Activated T-helper 1 cell treated with anti-CD3 and anti-CD28 coated beads, Interleukin-12 subunit alpha, Interleukin-12 subunit beta, Interleukin-2, Interleukin-4 antibody, amounts not matched to agents 30 ng/mL and 10 ng/mL and 1 ng/mL, durations not matched to agents 14 hours and 24 hours and 36 hours (primary cell): ENCODE results near the gene PPIE. TPM values are rescaled to one million over a fixed set of nuclear protein-coding genes. Genes with fewer than 3 reads are reported as not detected.

Experiments used
- DNase-seq: peaks from one replicate; pipeline ENCODE4 v3.0.0; 2021; ENCODE audit warnings: low spot score
- H3K27ac Mint-ChIP-seq: one replicate; pipeline ENCODE4 v1.8.0; 2021; ENCODE audit warnings: mild to moderate bottlenecking, mixed read lengths
- H3K27me3 Mint-ChIP-seq: one replicate; pipeline ENCODE4 v1.8.0; 2022; ENCODE audit warnings: mild to moderate bottlenecking, moderate library complexity, mixed read lengths; ENCODE audit not compliant: insufficient read depth
- H3K36me3 Mint-ChIP-seq: one replicate; pipeline ENCODE4 v1.8.0; 2021; ENCODE audit warnings: low read depth, mixed read lengths
- H3K4me1 Mint-ChIP-seq: one replicate; pipeline ENCODE4 v1.8.0; 2021; ENCODE audit warnings: low read depth, mixed read lengths
- H3K4me3 Mint-ChIP-seq: one replicate; pipeline ENCODE4 v1.8.0; 2021; ENCODE audit warnings: mild to moderate bottlenecking, moderate library complexity, mixed read lengths
- H3K9me3 Mint-ChIP-seq: one replicate; pipeline ENCODE4 v1.8.0; 2021; ENCODE audit warnings: mixed read lengths
- intact Hi-C: fragments of 100-400 bp; cut with micrococcal nuclease; formaldehyde crosslinking; loops from one replicate; pipeline ENCODE4 v1.15.1; 2024
- total RNA-seq: library from RNA; stranded (reverse); gene quantifications from 2 replicates; pipeline ENCODE4 v1.2.3, GENCODE V29; 2022

The PPIE gene
- total RNA-seq, 1 donor from 2014 or later, result 68.1 TPM

- Mint-ChIP-seq H3K27ac (no peak overlapping the region), H3K4me3 (no peak overlapping the region), H3K27me3 (peaks cover 18% of the 10 kb centered on the region), H3K4me1 (peaks cover 13% of the 10 kb centered on the region), H3K36me3 (no peaks in the 10 kb centered on the region), H3K9me3 (no peaks in the 10 kb centered on the region)
- intact Hi-C loops, result no loop called here
- DNase-seq, result no peak
These were observed 39.3 kb upstream of the PPIE start for GRCh38 chr1:39699419-39699818.

DNA sequence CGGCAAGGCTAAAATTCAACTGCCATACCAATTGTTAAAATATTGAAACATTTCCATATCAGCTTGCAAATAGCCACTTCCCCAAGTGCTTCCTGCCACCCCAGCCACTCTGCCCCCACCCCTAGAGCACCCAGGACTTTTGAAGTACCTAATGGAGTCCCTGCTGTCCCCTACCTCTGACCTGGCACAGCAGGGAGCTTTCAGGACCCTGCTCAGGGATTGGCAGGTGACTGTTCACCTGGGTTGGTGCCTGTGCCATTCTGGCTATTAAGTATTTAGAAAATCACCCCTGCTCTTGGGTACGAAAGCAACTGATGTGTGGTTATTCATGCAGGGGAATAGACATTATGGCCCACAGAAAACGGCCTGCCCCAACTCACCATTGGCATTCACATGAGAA lies 38.3 kb upstream of the PPIE start:
- Mint-ChIP-seq H3K27me3 (peaks cover 19% of the 10 kb centered on the region), H3K4me1 (peaks cover 3% of the 10 kb centered on the region), H3K4me3 (no peak overlapping the region), H3K36me3 (no peaks in the 10 kb centered on the region), H3K27ac (no peak overlapping the region), H3K9me3 (no peaks in the 10 kb centered on the region)
- intact Hi-C loops, result no loop called here
- DNase-seq, result no peak

DNA sequence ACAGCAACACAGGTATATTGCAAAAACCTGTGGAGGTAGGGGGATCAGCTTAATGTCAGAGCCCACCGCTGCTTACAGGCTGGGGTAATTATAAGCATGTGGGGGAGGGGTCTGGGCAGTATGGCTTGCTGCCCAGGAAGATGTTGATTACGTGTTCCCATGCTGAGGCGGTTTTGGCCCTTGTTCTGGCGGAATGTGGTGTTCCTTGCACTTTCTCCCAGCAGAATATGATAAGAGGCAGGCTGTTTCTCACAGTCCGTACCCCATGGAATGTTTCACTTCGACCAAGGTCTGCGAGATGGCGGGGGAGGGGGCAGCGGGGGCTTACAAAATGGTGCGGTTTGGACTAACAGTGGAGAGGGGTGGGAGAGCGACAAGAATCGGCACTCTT lies 37.6 kb upstream of the PPIE start:
- Mint-ChIP-seq H3K27ac (no peak overlapping the region), H3K4me1 (no peaks in the 10 kb centered on the region), H3K9me3 (no peaks in the 10 kb centered on the region), H3K27me3 (peaks cover 15% of the 10 kb centered on the region), H3K4me3 (no peak overlapping the region), H3K36me3 (no peaks in the 10 kb centered on the region)
- DNase-seq, result no peak
- intact Hi-C loops, result no loop called here

- Mint-ChIP-seq H3K9me3 (no peaks in the 10 kb centered on the region), H3K4me1 (no peaks in the 10 kb centered on the region), H3K27ac (no peak overlapping the region), H3K4me3 (no peak overlapping the region), H3K27me3 (peaks cover 11% of the 10 kb centered on the region), H3K36me3 (no peaks in the 10 kb centered on the region)
- intact Hi-C loops, result no loop called here
- no peak for DNase-seq
These were observed 33.9 kb upstream of the PPIE start for GRCh38 chr1:39704757-39705156.

DNA sequence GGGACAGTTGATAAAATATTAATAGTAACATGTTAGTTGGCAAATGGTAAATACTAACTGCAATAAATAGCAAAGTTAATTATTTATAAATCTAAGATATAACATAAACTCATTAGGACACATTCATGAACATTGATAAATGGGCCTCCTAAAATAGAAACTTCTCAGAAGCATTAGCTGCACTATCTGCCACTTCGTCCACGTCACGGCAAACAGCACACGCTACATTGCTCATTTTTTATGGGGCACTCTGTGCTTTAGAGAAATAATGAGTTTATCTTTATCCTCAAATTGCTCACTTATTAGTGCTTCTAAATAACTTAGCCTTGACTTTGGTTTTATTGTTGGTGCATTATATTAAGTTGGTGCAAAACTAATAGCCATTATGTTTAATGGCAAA lies 31.2 kb upstream of the PPIE start:
- no peak overlapping the region for H3K27ac Mint-ChIP-seq
- H3K9me3 Mint-ChIP-seq, result no peaks in the 10 kb centered on the region
- intact Hi-C loops, result no loop called here
- no peak overlapping the region for H3K4me3 Mint-ChIP-seq
- no peaks in the 10 kb centered on the region for H3K4me1 Mint-ChIP-seq
- H3K36me3 Mint-ChIP-seq, result no peaks in the 10 kb centered on the region
- DNase-seq, result no peak
- peaks cover 10% of the 10 kb centered on the region for H3K27me3 Mint-ChIP-seq

DNA sequence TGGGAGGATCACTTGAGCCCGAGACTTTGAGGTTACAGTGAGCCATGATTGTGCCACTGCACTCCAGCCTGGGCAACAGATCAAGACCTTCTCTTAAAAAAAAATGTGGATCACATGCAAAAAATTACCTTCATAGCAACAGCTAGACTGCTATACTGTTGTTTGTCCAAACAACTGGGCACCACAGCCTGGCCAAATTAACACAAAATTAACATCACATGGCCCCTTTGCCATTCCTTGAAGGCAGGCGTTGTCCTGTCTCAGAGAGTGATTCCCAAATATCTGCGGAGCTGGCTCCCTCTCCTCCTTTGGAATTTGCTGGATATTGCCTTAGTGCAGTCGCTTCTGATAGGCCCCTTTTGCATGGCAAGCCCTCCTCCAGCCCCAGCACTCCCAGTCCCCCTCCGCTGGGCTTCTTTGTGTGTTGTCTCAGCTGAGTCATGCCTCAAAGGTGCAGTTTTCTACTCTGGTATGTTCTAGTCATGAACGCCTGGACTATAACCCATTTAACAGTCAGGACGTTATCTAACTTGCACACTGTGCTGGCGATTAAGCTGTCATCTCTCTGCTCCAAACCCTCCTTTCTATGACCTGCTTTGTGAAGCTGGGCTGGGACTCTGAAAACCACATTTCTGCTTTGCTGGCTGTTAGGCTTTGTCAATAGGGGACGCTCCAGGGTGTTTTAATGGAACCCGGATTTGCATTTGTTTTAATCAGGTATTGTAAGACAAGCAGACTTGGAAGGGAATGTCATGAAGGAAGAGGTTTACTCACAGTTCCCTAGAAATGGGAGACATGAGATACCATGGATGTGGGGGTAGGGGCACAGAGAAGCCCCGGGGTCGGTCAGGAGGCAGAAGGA lies 27.3 kb upstream of the PPIE start:
- Mint-ChIP-seq H3K27me3 (peaks cover 19% of the 10 kb centered on the region), H3K27ac (no peak overlapping the region), H3K36me3 (no peaks in the 10 kb centered on the region), H3K9me3 (no peaks in the 10 kb centered on the region), H3K4me1 (no peaks in the 10 kb centered on the region), H3K4me3 (no peak overlapping the region)
- intact Hi-C loops, result loop anchor here (10.0 kb wide), 1 partner anchor 607 kb away; no protein-coding TSS in a partner anchor
- DNase-seq, result no peak

GRCh38 chr1:39711966-39712340 lies 26.7 kb upstream of the PPIE start:
- no peak for DNase-seq
- H3K36me3 Mint-ChIP-seq, result no peaks in the 10 kb centered on the region
- H3K4me1 Mint-ChIP-seq, result no peaks in the 10 kb centered on the region
- intact Hi-C loops, result loop anchor here (10.0 kb wide), 1 partner anchor 607 kb away; no protein-coding TSS in a partner anchor
- no peak overlapping the region for H3K27ac Mint-ChIP-seq
- no peak overlapping the region for H3K4me3 Mint-ChIP-seq
- H3K27me3 Mint-ChIP-seq, result peaks cover 25% of the 10 kb centered on the region
- no peaks in the 10 kb centered on the region for H3K9me3 Mint-ChIP-seq

GRCh38 chr1:39713557-39713956 lies 25.1 kb upstream of the PPIE start:
- intact Hi-C loops, result loop anchor here (10.0 kb wide), 1 partner anchor 609 kb away; no protein-coding TSS in a partner anchor
- no peak for DNase-seq
- Mint-ChIP-seq H3K27me3 (peaks cover 39% of the 10 kb centered on the region), H3K4me1 (no peaks in the 10 kb centered on the region), H3K9me3 (no peaks in the 10 kb centered on the region), H3K27ac (no peak overlapping the region), H3K36me3 (no peaks in the 10 kb centered on the region), H3K4me3 (no peak overlapping the region)

DNA sequence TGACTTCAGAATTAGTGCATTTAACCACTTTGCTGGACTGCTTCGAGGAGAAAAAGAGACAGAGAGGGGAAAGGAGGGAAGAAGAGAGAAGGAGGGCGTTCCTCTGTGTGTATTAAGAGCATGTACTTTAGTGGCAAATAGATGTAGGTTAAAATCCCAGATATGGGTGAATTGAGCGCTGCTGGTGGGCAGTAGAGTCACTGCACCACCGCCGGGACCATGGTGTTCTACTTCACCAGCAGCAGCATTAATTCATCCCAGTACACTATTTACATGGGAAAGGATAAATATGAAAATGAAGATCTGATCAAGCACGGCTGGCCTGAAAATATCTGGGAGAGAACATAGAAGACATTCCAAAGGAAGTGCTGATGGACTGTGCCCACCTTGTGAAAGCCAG lies 20.9 kb upstream of the PPIE start:
- no peaks in the 10 kb centered on the region for H3K36me3 Mint-ChIP-seq
- H3K27ac Mint-ChIP-seq, result no peak overlapping the region
- intact Hi-C loops, result loop anchor here (10.0 kb wide), 1 partner anchor 613 kb away; no protein-coding TSS in a partner anchor
- no peak for DNase-seq
- no peaks in the 10 kb centered on the region for H3K4me1 Mint-ChIP-seq
- peaks cover 52% of the 10 kb centered on the region for H3K27me3 Mint-ChIP-seq
- no peak overlapping the region for H3K4me3 Mint-ChIP-seq
- no peaks in the 10 kb centered on the region for H3K9me3 Mint-ChIP-seq

DNA sequence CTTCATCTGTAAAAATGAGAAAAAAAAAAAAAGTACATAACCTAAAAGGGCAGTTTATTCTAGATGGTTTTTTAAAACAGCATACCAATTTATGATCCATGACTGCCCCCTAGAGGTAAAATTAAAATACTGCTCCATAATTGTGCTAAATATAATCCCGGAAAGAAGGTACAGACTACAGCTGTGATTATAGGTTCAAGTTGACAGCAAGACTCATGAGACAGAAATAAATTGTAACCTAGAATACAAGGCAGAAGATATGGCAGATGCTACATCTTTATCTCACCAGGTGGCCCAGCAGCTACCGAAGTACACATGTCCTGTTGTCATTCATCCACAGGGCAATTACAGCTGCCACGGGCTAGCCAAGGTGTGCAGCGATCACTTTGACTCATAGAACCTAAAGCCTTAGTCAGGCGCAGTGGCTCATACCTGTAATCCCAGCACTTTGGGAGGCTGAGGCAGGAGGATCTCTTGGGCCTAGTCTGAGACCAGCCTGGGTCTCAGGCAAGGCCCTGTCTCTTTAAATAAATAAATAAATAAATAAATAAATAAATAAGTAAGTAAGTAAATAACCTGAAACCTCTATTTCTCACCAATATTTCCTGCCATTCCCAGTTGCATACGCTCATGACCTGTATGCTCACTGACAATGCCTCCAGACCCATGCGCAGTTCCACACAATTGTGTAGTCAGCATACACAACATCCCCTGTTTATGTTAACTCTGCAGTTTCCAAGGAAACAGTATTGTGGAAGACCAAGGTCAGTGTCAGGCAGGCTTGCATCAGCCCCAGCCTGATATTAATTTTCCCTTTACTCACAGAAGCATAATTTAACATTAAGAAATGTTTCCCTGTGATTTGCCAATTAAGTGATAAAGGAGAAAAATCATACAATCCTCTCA lies 18.3 kb upstream of the PPIE start:
- intact Hi-C loops, result loop anchor here (1.0 to 10.0 kb wide), 5 partner anchors 48 to 316 kb away; partner anchors contain the start of gene NT5C1A

DNA sequence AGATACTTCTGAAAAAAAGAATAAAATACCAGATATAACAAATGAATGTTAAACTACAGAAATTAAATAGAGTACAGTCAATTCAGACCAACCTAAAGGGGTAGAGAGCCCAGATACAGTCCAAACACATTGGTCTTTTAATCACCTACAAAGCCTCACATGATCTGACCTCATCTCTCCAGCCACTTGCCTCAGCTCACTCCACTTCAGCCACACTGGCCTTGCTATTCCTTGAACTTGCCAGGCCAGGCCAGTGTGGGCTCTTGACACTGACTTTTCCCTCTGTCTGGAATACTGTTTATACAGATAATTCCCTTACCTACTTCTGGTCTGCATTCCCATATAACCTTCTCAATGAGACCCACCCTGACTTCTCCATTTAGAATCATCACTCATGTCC lies 17.0 kb upstream of the PPIE start:
- H3K9me3 Mint-ChIP-seq, result no peaks in the 10 kb centered on the region
- intact Hi-C loops, result loop anchor here (2.0 to 10.0 kb wide), 2 partner anchors 63 to 317 kb away; no protein-coding TSS in a partner anchor
- peaks cover 1% of the 10 kb centered on the region for H3K4me1 Mint-ChIP-seq
- peaks cover 57% of the 10 kb centered on the region for H3K27me3 Mint-ChIP-seq
- no peaks in the 10 kb centered on the region for H3K36me3 Mint-ChIP-seq
- no peak overlapping the region for H3K27ac Mint-ChIP-seq
- no peak for DNase-seq
- H3K4me3 Mint-ChIP-seq, result no peak overlapping the region

More for the DNA sequence above, 18.3 kb upstream of the PPIE start:
- no peak overlapping the region for H3K27ac Mint-ChIP-seq
- H3K36me3 Mint-ChIP-seq, result no peaks in the 10 kb centered on the region
- peaks cover 55% of the 10 kb centered on the region for H3K27me3 Mint-ChIP-seq
- H3K4me3 Mint-ChIP-seq, result no peak overlapping the region
- H3K4me1 Mint-ChIP-seq, result no peaks in the 10 kb centered on the region
- no peak for DNase-seq
- no peaks in the 10 kb centered on the region for H3K9me3 Mint-ChIP-seq

DNA sequence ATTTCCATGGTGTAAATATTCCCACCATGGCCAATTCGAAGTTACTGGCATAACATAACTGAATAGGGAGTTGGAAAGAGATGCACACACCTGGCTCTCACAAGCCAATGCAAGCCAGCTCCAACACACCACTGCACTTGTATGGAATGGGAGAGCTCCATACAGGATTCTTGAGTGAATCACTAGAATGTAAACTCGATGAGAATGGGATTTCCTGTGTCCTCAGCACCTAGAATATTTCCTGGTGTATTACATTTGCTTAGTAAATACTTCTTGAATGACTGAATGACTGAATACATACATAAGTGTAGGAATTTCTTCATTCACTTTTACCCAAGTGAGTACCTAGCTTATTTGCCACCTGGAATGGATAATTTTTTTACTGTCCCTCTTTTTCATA lies 16.2 kb upstream of the PPIE start:
- no peak overlapping the region for H3K27ac Mint-ChIP-seq

DNA sequence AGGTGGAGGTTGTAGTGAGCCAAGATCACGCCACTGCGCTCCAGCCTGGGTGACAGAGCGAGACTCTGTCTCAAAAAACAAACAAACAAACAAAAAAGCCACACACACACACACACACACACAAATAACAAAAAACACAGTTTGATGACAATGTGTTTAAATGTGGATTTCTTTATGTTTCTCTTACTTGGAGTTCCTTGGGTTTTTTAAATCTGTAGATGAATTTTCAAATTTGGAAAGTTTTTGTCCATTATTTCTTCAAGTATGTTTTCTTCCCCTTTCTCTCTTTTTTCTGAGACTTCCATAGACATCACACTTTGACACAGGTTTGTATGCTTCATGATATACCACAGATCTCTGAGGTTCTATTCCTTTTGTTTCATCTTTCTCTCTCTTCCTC lies 12.1 kb upstream of the PPIE start:
- peaks cover 31% of the 10 kb centered on the region for H3K4me1 Mint-ChIP-seq
- no peak overlapping the region for H3K4me3 Mint-ChIP-seq
- H3K27me3 Mint-ChIP-seq, result peaks cover 38% of the 10 kb centered on the region
- H3K27ac Mint-ChIP-seq, result no peak overlapping the region
- DNase-seq, result no peak
- intact Hi-C loops, result loop anchor here (10.0 kb wide), 1 partner anchor 322 kb away; no protein-coding TSS in a partner anchor
- H3K9me3 Mint-ChIP-seq, result no peaks in the 10 kb centered on the region
- H3K36me3 Mint-ChIP-seq, result no peaks in the 10 kb centered on the region

More for the DNA sequence above, 16.2 kb upstream of the PPIE start:
- Mint-ChIP-seq H3K4me1 (peaks cover 9% of the 10 kb centered on the region), H3K9me3 (no peaks in the 10 kb centered on the region), H3K27me3 (peaks cover 53% of the 10 kb centered on the region), H3K4me3 (no peak overlapping the region), H3K36me3 (no peaks in the 10 kb centered on the region)
- no peak for DNase-seq
- intact Hi-C loops, result loop anchor here (10.0 kb wide), 1 partner anchor 318 kb away; no protein-coding TSS in a partner anchor
